Head of caudate nucleus (tissue), 42 donors: Measurements from ENCODE around the gene AMOTL2.

ENCODE experiments used
- DNase-seq, 42 donors: peaks; one replicate each; pipeline versions ENCODE4 v3.0.0 to v3.0.0-alpha.2; 2020 to 2021; ENCODE audit warnings: mixed read lengths in 7 of 42
- intact Hi-C: fragments of 100-400 bp; cut with DNase I; formaldehyde crosslinking; loops from one replicate; pipeline ENCODE4 v1.15.0; 2022

Gene AMOTL2

DNA sequence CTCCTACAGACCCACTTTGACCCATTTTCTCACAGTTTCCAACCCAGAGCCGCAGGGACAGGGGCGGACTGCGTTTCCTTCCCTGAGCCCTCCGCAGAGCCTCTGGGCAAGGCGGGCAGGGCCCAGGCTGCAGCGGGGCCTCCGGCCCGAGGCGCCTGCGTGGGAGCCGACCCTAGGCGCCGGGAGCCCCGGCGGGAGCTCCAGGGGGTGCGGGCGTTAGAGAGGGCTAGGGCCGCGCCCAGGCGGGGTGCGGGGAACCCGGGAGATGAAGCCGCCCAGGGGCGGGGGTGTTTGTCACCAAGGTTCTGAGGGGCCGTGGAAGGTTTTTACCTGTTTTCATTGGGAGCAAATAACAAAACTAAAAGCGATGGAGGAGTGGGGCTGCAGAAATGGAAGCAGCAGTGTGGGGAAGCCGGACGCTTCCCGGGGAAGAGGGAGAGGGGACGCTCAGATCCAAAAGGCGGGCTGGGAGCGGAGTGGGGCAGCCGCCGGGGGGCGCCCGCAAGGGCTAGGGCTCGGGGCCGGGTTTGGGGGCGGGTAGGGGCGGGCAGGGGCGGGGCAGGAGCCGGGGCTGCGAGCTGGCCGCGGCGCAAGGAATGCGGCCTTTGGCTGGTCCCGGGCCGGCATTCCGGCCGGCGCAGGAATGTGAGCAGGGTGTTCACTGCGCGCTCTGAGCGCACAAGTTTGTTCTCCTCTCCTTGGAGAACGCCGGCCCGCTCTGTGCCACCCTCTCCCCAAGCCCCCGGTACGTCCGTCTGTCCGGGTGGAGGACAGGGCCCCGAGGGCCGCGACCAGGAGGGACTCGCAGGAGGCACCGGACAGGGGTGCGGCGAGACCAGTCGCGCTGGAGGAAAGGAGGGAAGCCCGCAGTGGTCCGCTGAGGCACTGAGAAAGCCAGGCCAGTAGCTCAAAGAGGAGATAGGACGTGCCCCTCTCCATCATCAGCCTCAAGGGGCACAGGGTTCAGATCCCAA lies 61.1 kb downstream of the AMOTL2 start:
- intact Hi-C loops, result loop anchor here (5.0 kb wide), 1 partner anchor 49 kb away; no protein-coding TSS in a partner anchor
- DNase-seq, result peak in 23 of 42 donors; percentile 8 to 61 (median 36)

DNA sequence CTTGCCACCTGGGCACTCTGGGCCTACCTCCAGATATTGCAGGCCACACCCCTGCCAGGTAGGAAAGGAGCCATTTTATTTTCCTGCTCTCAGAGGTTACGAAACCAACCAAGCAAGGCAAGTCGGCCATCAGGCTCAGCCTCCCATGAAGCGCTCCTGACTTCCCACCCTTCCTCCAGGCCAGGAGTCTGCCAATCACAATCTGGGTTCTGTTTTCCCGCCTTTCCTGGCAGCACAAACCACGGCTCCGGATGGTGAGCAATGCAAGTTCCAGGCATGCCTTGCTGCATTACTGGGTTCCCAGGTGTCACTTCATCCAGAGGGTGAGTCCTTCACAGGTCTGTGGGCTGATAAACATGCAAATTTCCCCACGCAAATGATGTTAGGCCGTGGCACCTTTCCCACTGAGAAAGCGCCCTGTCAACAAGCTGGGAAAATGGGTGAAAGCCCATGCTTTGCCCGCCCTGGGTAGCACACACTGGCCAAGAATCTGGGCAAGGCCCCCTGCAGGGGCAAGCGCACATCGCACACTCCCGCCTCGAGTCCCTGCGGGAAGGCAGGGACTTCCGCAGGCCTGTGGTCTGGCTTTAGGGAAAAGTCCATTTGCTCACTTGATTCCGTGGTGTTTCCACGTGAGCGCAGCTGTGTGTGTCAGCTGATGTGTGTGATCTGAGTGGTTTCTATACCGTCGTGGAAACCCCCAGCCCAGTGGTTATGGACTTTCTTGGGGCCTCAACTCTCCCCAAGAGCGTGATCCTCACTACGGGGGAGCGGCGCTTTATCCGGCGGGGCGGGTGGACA lies 62.0 kb downstream of the AMOTL2 start:
- no peak for DNase-seq
- intact Hi-C loops, result loop anchor here (5.0 kb wide), 1 partner anchor 50 kb away; no protein-coding TSS in a partner anchor

DNA sequence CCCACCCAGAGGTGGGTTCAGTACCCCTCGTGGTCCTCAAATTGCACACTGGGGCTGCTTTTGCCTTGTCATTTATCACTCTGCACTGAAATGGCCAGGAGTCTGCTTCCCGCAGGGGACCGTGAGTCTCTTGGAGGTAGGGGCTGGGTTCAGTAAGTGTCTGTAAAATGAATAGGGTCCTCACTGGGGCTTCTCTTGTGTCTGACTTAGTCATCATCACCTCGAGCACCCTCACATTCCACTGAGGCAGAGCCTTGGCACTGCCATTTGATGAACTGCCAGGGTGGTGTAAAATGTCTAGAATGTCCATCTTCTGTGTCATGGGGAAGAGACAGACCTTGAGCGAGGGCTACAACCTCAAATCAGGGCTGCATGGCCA lies 62.6 kb downstream of the AMOTL2 start:
- intact Hi-C loops, result loop anchor here (5.0 kb wide), 1 partner anchor 51 kb away; no protein-coding TSS in a partner anchor
- no peak for DNase-seq

DNA sequence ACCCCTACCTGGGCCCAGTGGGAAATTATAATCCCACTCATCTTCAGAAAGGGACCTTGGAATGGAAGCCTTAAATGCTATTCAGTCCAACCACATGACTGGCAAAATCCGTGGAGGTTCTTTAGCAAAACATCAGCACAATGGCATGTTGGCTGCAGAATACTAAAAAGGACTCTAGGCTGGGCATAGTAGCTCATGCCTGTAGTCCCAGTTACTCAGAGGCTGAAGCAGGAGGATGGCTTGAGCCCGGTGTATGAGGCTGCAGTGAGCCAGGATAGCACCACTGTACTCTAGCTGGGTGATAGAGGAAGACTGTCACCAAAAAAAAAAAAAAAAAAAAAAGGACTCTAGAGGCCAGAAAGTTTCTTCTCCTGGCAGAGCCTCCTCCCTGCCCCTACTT lies 63.0 kb downstream of the AMOTL2 start:
- no peak for DNase-seq
- intact Hi-C loops, result loop anchor here (5.0 kb wide), 1 partner anchor 51 kb away; no protein-coding TSS in a partner anchor

DNA sequence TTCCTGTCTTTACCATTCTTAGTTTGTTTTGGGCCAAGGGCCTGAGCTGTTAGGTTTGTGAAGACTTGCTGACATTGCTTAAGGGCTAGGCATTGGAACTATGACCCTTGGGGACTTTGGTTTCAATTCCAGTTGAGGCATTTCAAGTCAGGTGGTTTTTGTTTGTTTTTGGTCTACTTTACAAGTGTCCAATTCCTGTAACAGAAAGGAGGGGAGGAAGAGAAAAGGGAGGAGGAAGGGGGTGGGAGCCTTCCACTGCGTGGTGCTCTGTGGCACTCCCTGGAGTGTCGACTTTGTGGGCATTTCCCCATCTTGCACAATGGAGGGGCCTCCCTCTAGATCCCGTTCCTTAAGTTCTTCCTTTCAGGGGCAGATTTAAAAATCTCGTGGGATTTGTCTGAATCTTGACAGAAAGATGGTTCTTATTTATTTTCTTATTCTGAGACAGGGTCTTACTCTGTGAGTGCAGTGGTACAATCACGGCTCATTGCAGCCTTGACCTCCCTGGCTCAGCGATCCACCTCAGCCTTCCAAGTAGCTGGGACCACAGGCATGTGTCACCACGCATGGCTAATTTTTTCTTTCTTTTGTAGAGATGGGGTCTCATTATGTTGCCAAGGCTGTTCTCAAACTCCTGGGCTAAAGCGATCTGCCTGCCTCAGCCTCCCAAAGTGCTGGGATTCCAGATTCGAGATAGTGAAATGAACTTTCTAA lies 64.1 kb downstream of the AMOTL2 start:
- intact Hi-C loops, result loop anchor here (2.0 to 10.0 kb wide), 4 partner anchors 52 to 165 kb away; no protein-coding TSS in a partner anchor
- peak in 1 of 42 donors; percentile 47 for DNase-seq

DNA sequence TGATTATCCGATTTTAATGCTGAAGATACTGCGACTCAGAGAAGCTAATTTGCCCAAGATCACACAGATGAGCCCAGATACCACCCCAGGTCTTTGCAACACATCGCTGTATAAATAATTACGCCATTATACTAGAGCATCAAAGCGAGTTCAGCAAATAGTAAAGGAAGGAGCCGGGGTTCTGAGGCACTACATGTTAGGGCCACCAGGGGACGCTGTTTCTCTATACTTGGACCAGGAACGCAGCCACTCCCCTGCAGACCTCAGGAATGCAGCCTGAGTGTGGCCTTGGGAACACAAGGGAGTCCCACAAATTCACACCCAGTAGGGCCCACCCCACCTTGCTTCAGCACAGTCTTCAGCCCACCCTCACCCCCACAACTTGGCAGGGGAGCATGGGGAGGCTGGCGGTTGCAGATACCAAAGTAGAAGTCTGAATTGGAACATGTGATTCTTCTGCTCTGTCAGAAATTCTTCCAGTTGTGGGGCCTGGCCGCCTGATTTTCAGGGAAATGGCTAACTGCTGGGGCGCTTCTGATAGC lies 65.8 kb downstream of the AMOTL2 start:
- peak; percentile 67 to 96 (median 88) for DNase-seq
- intact Hi-C loops, result loop anchor here (2.0 to 10.0 kb wide), 3 partner anchors 96 to 166 kb away; no protein-coding TSS in a partner anchor

DNA sequence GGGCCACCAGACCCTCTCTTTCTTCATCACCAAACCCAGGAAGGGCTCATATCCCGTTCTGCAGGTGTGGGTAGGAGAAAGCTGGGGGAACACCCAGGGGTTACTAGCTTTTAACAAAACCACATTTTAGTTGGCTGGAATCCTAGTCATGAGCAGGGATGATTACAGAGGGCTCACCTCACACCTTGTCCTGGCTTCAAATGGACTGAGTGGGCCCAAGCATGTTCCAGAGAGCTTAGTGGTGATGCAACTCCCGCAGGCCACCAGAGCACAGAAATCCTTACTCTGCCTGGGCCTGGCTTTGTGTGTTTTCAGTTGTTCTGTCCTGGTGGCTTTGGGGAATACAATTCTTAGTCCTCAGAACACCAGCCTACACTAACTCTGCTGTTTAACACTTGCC lies 66.8 kb downstream of the AMOTL2 start:
- intact Hi-C loops, result loop anchor here (5.0 to 10.0 kb wide), 2 partner anchors 95 to 137 kb away; no protein-coding TSS in a partner anchor

DNA sequence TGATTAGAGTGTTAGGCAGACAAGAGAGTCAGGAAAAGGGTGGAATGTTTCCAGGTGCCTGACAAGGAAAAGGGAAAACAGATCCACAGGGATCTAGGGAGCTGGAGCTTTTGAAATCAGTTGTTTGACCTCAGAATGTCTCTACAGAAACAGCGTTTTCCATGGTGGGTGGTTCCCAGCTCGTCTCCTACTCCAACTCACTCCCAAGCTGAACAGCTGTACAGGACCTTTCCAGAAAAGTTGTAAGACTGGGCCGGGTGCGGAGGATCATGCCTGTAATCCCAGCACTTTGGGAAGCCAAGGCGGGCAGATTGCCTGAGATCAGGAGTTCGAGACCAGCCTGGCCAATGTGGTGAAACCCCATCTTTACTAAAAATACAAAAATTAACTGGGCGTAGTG lies 67.9 kb downstream of the AMOTL2 start:
- no peak for DNase-seq
- intact Hi-C loops, result loop anchor here (5.0 to 10.0 kb wide), 2 partner anchors 94 to 138 kb away; no protein-coding TSS in a partner anchor

More for the DNA sequence above, 66.8 kb downstream of the AMOTL2 start:
- DNase-seq, result no peak
